Vagina (tissue), 2 donors: ENCODE data around the gene VPS33B.

Source experiments
- POLR2A ChIP-seq, 2 donors: fragments of 450-650 bp; IDR thresholded peaks; one replicate each; pipeline ENCODE4 v1.6.1; 2017; ENCODE audit warnings: antibody characterized with exemption in 2 of 2, mild to moderate bottlenecking in 2 of 2, moderate library complexity in 2 of 2
- POLR2AphosphoS5 ChIP-seq, 2 donors: sonication (generic); formaldehyde crosslinking; IDR thresholded peaks; one replicate each; pipeline ENCODE4 v1.9.0; 2017; ENCODE audit warnings: antibody characterized with exemption in 2 of 2, mild to moderate bottlenecking in 2 of 2, low read depth in 1 of 2; ENCODE audit not compliant: insufficient read depth in 1 of 2
- TF ChIP-seq, protein P1 (sequence below), 3 experiments: fragments of 450-650 bp in 2 of 3; fragments of 200-600 bp in 1 of 3; sonication (generic) in 1 of 3; IDR thresholded peaks; one replicate each; pipeline ENCODE4 v1.5.1; 2017 to 2019; ENCODE audit warnings: antibody characterized with exemption in 3 of 3, mild to moderate bottlenecking in 2 of 3, moderate library complexity in 2 of 3

DNA sequence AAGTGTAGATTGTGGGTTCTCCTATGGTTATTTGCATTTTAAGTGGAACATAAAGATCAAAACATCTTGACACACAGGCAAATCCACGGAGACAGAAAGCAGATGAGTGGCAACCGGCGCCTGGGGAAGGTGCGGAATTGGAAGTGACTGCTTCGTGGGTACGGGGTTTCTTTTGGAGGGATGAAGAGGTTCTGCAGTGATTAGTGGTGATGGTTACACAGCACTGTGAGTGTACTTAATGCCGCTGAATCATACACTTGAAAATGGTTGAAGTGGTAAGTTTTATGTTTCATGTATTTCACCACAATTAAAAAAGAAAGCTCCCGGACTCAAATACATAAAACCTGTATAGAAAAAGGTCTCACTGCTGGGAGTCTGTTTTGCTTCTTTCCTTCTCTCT is 18.5 kb upstream of the VPS33B start:
- no peak for TF ChIP-seq POLR2AphosphoS5 (IDR thresholded peaks at IDR 0.05; ENCODE audit: insufficient read depth in 1 of 2, low read depth in 1 of 2)
- TF ChIP-seq POLR2A (IDR thresholded peaks at IDR 0.05) = no peak
- TF ChIP-seq, protein P1, sequence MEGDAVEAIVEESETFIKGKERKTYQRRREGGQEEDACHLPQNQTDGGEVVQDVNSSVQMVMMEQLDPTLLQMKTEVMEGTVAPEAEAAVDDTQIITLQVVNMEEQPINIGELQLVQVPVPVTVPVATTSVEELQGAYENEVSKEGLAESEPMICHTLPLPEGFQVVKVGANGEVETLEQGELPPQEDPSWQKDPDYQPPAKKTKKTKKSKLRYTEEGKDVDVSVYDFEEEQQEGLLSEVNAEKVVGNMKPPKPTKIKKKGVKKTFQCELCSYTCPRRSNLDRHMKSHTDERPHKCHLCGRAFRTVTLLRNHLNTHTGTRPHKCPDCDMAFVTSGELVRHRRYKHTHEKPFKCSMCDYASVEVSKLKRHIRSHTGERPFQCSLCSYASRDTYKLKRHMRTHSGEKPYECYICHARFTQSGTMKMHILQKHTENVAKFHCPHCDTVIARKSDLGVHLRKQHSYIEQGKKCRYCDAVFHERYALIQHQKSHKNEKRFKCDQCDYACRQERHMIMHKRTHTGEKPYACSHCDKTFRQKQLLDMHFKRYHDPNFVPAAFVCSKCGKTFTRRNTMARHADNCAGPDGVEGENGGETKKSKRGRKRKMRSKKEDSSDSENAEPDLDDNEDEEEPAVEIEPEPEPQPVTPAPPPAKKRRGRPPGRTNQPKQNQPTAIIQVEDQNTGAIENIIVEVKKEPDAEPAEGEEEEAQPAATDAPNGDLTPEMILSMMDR (IDR thresholded peaks at IDR 0.05) = no peak
